Measurements from ENCODE around the gene EID3.
A peak's percentile ranks its signal among the peaks of the same experiment; 100 is the strongest.

Gene EID3

GRCh38 chr12:104290320-104290719, 13.2 kb upstream of the EID3 start:
- Histone ChIP-seq H3K4me1 (ENCODE audit: insufficient read depth, low read length, poor library complexity, severe bottlenecking) (peaks cover 24% of the 10 kb centered on the region), H4K20me1 (ENCODE audit: insufficient read depth, low read length, poor library complexity, severe bottlenecking) (peaks cover 50% of the 10 kb centered on the region), H3K27me3 (ENCODE audit: insufficient read depth, low read length, poor library complexity, severe bottlenecking) (no peaks in the 10 kb centered on the region), H3K9me2 (replicated peaks; ENCODE audit: low read depth, low read length) (no peaks in the 10 kb centered on the region), H2AFZ (ENCODE audit: low read length) (no peak overlapping the region), H3F3A (ENCODE audit: low read depth) (0 out of 2 replicates have a peak, but pooled peaks cover 5% of the 10 kb centered on the region), H3K4me3 (ENCODE audit: low read length, poor library complexity, severe bottlenecking) (peak overlapping the region; percentile 83), H3K9me3 (ENCODE audit: insufficient read depth, low read depth, low read length) (no peaks in the 10 kb centered on the region), H3K79me2 (ENCODE audit: insufficient read depth, low read length) (peaks cover 73% of the 10 kb centered on the region), H3K4me2 (ENCODE audit: low read depth, low read length, poor library complexity, severe bottlenecking) (peak overlapping the region; percentile 90), H3K9ac (ENCODE audit: low read depth, low read length, poor library complexity, severe bottlenecking) (no peak overlapping the region), H3K36me3 (ENCODE audit: insufficient read depth, low read length) (peaks cover 23% of the 10 kb centered on the region; the same call in 1 of the 2 replicates)
- no peak for TF ChIP-seq CTCF (conservative IDR thresholded peaks at IDR 0.05; ENCODE audit: low read length)
- TF ChIP-seq EZH2phosphoT487 (IDR thresholded peaks at IDR 0.05; ENCODE audit: borderline replicate concordance) = no peak

GRCh38 chr12:104290855-104291254, 12.7 kb upstream of the EID3 start:
- Histone ChIP-seq H3K4me3 (ENCODE audit: low read length, poor library complexity, severe bottlenecking) (no peak overlapping the region), H3K9ac (ENCODE audit: low read depth, low read length, poor library complexity, severe bottlenecking) (no peak overlapping the region), H3K9me3 (ENCODE audit: insufficient read depth, low read depth, low read length) (no peaks in the 10 kb centered on the region), H3K9me2 (replicated peaks; ENCODE audit: low read depth, low read length) (no peaks in the 10 kb centered on the region), H3K4me1 (ENCODE audit: insufficient read depth, low read length, poor library complexity, severe bottlenecking) (peaks cover 26% of the 10 kb centered on the region), H3K79me2 (ENCODE audit: insufficient read depth, low read length) (peaks cover 78% of the 10 kb centered on the region), H3F3A (ENCODE audit: low read depth) (0 out of 2 replicates have a peak, but pooled peaks cover 5% of the 10 kb centered on the region), H3K4me2 (ENCODE audit: low read depth, low read length, poor library complexity, severe bottlenecking) (peak overlapping the region; percentile 19), H3K36me3 (ENCODE audit: insufficient read depth, low read length) (peaks cover 28% of the 10 kb centered on the region; the same call in 1 of the 2 replicates), H2AFZ (ENCODE audit: low read length) (no peak overlapping the region), H3K27me3 (ENCODE audit: insufficient read depth, low read length, poor library complexity, severe bottlenecking) (no peaks in the 10 kb centered on the region), H4K20me1 (ENCODE audit: insufficient read depth, low read length, poor library complexity, severe bottlenecking) (peaks cover 55% of the 10 kb centered on the region)
- TF ChIP-seq CTCF (conservative IDR thresholded peaks at IDR 0.05; ENCODE audit: low read length) (no peak), EZH2phosphoT487 (IDR thresholded peaks at IDR 0.05; ENCODE audit: borderline replicate concordance) (no peak)

DNA sequence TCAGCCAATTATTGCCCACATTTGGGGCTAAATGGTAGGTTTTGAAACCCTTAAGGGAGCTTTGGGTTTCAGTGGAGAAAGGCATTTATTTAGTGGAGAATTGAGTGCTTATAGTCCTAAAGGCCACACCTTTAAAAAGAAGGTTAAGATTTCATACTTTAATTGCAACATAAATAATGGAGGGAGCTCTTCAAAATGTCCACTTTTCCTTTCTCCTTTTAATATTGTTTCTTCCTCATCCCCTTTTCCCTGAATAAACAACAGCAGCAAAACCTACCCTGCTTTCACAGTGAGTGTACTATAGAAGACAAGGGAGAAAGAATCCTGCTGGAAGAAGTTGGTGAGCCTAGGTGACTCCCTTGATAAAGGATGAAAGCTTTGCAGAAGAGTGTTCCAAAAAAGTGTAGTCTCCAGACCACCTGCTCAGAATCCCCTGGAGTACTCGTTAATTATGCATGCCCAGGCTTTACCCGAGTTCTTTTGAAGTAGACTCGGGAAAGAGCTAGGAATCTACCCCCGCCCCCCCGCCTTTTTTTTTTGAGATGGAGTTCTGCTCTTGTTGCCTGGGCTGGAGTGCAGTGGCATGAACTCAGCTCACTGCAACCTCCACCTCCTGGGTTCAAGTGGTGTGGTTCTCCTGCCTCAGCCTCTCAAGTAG, 11.5 kb upstream of the EID3 start:
- H3K9me3 ChIP-seq (ENCODE audit: insufficient read depth, low read depth, low read length) = no peaks in the 10 kb centered on the region
- peaks cover 32% of the 10 kb centered on the region; the same call in 1 of the 2 replicates for H3K36me3 ChIP-seq (ENCODE audit: insufficient read depth, low read length)
- H3K9ac ChIP-seq (ENCODE audit: low read depth, low read length, poor library complexity, severe bottlenecking) = no peak overlapping the region
- H3K79me2 ChIP-seq (ENCODE audit: insufficient read depth, low read length) = peaks cover 89% of the 10 kb centered on the region
- H3K4me1 ChIP-seq (ENCODE audit: insufficient read depth, low read length, poor library complexity, severe bottlenecking) = peaks cover 22% of the 10 kb centered on the region
- H3K4me3 ChIP-seq (ENCODE audit: low read length, poor library complexity, severe bottlenecking) = no peak overlapping the region
- H4K20me1 ChIP-seq (ENCODE audit: insufficient read depth, low read length, poor library complexity, severe bottlenecking) = peaks cover 67% of the 10 kb centered on the region
- no peak overlapping the region for H2AFZ ChIP-seq (ENCODE audit: low read length)
- peak overlapping the region; percentile 44 for H3K4me2 ChIP-seq (ENCODE audit: low read depth, low read length, poor library complexity, severe bottlenecking)
- H3F3A ChIP-seq (ENCODE audit: low read depth) = 0 out of 2 replicates have a peak, but pooled peaks cover 4% of the 10 kb centered on the region
- no peaks in the 10 kb centered on the region for H3K27me3 ChIP-seq (ENCODE audit: insufficient read depth, low read length, poor library complexity, severe bottlenecking)
- TF ChIP-seq EZH2phosphoT487 (IDR thresholded peaks at IDR 0.05; ENCODE audit: borderline replicate concordance) = no peak
- TF ChIP-seq CTCF (conservative IDR thresholded peaks at IDR 0.05; ENCODE audit: low read length) = no peak
- no peaks in the 10 kb centered on the region for H3K9me2 ChIP-seq (replicated peaks; ENCODE audit: low read depth, low read length)

Measured in Loucy (cell line).